ENCODE measurements around the gene CACHD1. TPM values are rescaled to one million over a fixed set of nuclear protein-coding genes. Genes with fewer than 3 reads are reported as not detected.

The CACHD1 gene
- total RNA-seq, 4 donors from 2014 or later, result 1.6 to 3.2 (median 2.2) TPM; not detected in 1

DNA sequence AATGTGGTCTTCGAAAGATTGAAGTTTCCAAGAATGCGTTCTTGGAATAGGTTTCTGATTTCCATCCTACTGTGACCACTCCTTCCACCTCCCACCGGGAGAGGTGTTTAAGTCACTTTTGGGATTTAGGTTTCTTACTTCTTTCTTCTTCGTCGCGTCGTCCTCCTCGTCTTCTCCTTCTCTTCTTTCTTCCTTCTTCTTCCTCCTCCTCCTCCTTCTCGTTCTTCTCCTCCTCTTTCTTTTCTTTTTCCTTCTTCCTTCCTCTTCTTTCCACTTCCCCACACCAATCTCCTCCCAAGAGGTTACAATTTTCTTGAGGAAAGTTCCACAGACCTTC is 2.1 kb downstream of the CACHD1 start:
- in situ Hi-C loops (cut with MboI; ENCODE audit: low pct_ligation_motif_present in 1 of 4, low pct_unique_long_range_greater_than_20kb in 1 of 4, low sequenced_read_pairs in 3 of 4) (loop anchor here in 2 of 4 donors (25.0 kb wide), 1 partner anchor 190 kb away; no protein-coding TSS in a partner anchor), intact Hi-C loops (cut with DNase I; ENCODE audit: low total_unique reads) (loop anchor here (10.0 kb wide), 1 partner anchor 73 kb away; no protein-coding TSS in a partner anchor)
- WGBS, 2 donors (ENCODE audit: low coverage in 1 of 2), result 69 to 78% methylated on average over 9 of the region's 9 CpGs
- Histone ChIP-seq H3K27me3 (peaks cover 52% of the 10 kb centered on the region), H3K36me3 (no peaks in the 10 kb centered on the region), H3K27ac (peak overlapping the region; percentile 76 to 89 (median 82)), H3K4me3 (peak overlapping the region in 3 of 4 donors; percentile 65 to 70 (median 69)), H3K9me3 (no peaks in the 10 kb centered on the region), H3K4me1 (peaks cover 4 to 48% (median 25%) of the 10 kb centered on the region in 4 donors)
- no peak for DNase-seq
- TF ChIP-seq CTCF (IDR thresholded peaks at IDR 0.05) (no peak), EP300 (IDR thresholded peaks at IDR 0.05; ENCODE audit: low read depth) (no peak), POLR2AphosphoS5 (IDR thresholded peaks at IDR 0.05) (no peak), POLR2A (IDR thresholded peaks at IDR 0.05) (no peak)

DNA sequence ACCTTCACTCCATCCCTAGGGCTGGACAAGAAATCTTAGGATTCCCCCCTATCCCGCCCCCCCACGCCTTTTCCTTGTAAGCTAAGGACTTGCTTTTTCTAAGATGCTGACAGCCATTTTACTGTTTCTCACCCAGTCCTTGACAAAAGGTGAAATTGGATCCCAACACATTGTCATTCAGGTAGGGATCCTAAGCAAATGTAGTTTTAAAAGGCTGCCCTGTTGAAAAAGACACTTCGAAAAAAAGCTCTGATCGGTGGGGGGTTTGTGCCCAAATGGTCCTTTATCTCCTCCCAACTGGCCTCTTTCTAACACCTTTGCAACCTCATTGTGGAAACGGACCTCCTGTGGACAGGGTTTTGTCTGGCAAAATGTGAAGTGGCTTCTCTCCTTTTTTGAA is 2.9 kb downstream of the CACHD1 start:
- H3K4me1 ChIP-seq, result peaks cover 4 to 52% (median 26%) of the 10 kb centered on the region in 4 donors
- no peak overlapping the region for H3K27ac ChIP-seq
- no peaks in the 10 kb centered on the region for H3K36me3 ChIP-seq
- no peak overlapping the region for H3K4me3 ChIP-seq
- DNase-seq, result no peak
- H3K27me3 ChIP-seq, result peaks cover 52% of the 10 kb centered on the region
- H3K9me3 ChIP-seq, result no peaks in the 10 kb centered on the region
- 85 to 96% methylated on average over 5 of the region's 5 CpGs for WGBS, 2 donors (ENCODE audit: low coverage in 1 of 2)
- no peak for TF ChIP-seq POLR2AphosphoS5 (IDR thresholded peaks at IDR 0.05)
- TF ChIP-seq POLR2A (IDR thresholded peaks at IDR 0.05), result no peak
- TF ChIP-seq EP300 (IDR thresholded peaks at IDR 0.05; ENCODE audit: low read depth), result no peak
- TF ChIP-seq CTCF (IDR thresholded peaks at IDR 0.05), result no peak
- intact Hi-C loops (cut with DNase I; ENCODE audit: low total_unique reads) (loop anchor here (10.0 kb wide), 1 partner anchor 72 kb away; no protein-coding TSS in a partner anchor), in situ Hi-C loops (cut with MboI; ENCODE audit: low pct_ligation_motif_present in 1 of 4, low pct_unique_long_range_greater_than_20kb in 1 of 4, low sequenced_read_pairs in 3 of 4) (loop anchor here in 2 of 4 donors (25.0 kb wide), 1 partner anchor 189 kb away; no protein-coding TSS in a partner anchor)

GRCh38 chr1:64473367-64473766 is 3.4 kb downstream of the CACHD1 start:
- intact Hi-C loops (cut with DNase I; ENCODE audit: low total_unique reads) (loop anchor here (10.0 kb wide), 1 partner anchor 71 kb away; no protein-coding TSS in a partner anchor), in situ Hi-C loops (cut with MboI; ENCODE audit: low pct_ligation_motif_present in 1 of 4, low pct_unique_long_range_greater_than_20kb in 1 of 4, low sequenced_read_pairs in 3 of 4) (loop anchor here in 2 of 4 donors (25.0 kb wide), 1 partner anchor 189 kb away; no protein-coding TSS in a partner anchor)
- H3K4me3 ChIP-seq, result no peak overlapping the region
- H3K36me3 ChIP-seq, result no peaks in the 10 kb centered on the region
- H3K9me3 ChIP-seq, result no peaks in the 10 kb centered on the region
- DNase-seq, result no peak
- H3K27me3 ChIP-seq, result peaks cover 50% of the 10 kb centered on the region
- H3K4me1 ChIP-seq, result peaks cover 4 to 52% (median 26%) of the 10 kb centered on the region in 4 donors
- 82 to 100% methylated on average over 1 of the region's 1 CpG for WGBS, 2 donors (ENCODE audit: low coverage in 1 of 2)
- H3K27ac ChIP-seq, result no peak overlapping the region
- TF ChIP-seq CTCF (IDR thresholded peaks at IDR 0.05) (no peak), POLR2AphosphoS5 (IDR thresholded peaks at IDR 0.05) (no peak), EP300 (IDR thresholded peaks at IDR 0.05; ENCODE audit: low read depth) (no peak), POLR2A (IDR thresholded peaks at IDR 0.05) (no peak)

DNA sequence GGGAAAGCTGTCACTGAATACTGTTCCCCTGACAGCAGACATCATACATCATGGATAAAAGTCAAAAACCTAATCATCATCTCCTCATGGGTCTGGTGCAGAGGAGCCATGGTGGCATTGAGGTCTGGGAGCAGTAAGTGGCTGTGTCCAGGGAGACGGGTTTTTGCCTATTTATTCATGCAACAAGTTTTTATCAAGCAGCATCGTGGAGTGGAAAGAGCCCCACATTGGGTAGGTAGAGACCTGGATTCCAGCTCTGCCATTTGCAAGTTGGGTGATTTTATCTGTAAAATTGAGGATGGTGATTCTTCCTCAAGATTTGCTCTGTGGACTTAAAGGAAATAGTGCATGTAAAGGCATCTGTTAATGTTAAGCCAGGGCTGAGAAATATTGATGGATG is 4.2 kb downstream of the CACHD1 start:
- intact Hi-C loops (cut with DNase I; ENCODE audit: low total_unique reads), result loop anchor here (10.0 kb wide), 1 partner anchor 71 kb away; no protein-coding TSS in a partner anchor
- in situ Hi-C loops (cut with MboI; ENCODE audit: low pct_ligation_motif_present in 1 of 4, low pct_unique_long_range_greater_than_20kb in 1 of 4, low sequenced_read_pairs in 3 of 4), result loop anchor here in 2 of 4 donors (25.0 kb wide), 1 partner anchor 188 kb away; no protein-coding TSS in a partner anchor
- TF ChIP-seq CTCF (IDR thresholded peaks at IDR 0.05) (no peak), POLR2AphosphoS5 (IDR thresholded peaks at IDR 0.05) (no peak), POLR2A (IDR thresholded peaks at IDR 0.05) (no peak), EP300 (IDR thresholded peaks at IDR 0.05; ENCODE audit: low read depth) (no peak)

More for the DNA sequence above, 4.2 kb downstream of the CACHD1 start:
- H3K27me3 ChIP-seq, result peaks cover 42% of the 10 kb centered on the region
- H3K27ac ChIP-seq, result no peak overlapping the region
- H3K36me3 ChIP-seq, result no peaks in the 10 kb centered on the region
- 94 to 100% methylated on average over 1 to 2 of the region's 2 CpGs for WGBS, 2 donors (ENCODE audit: low coverage in 1 of 2)
- H3K4me3 ChIP-seq, result no peak overlapping the region
- H3K4me1 ChIP-seq, result peaks cover 4 to 51% (median 26%) of the 10 kb centered on the region in 4 donors
- no peak for DNase-seq
- no peaks in the 10 kb centered on the region for H3K9me3 ChIP-seq
